ENCODE data around the gene OLIG1.

OLIG1 gene

GRCh38 chr21:33031152-33031911 is 38.6 kb upstream of the OLIG1 start:
- no peak for DNase-seq

DNA sequence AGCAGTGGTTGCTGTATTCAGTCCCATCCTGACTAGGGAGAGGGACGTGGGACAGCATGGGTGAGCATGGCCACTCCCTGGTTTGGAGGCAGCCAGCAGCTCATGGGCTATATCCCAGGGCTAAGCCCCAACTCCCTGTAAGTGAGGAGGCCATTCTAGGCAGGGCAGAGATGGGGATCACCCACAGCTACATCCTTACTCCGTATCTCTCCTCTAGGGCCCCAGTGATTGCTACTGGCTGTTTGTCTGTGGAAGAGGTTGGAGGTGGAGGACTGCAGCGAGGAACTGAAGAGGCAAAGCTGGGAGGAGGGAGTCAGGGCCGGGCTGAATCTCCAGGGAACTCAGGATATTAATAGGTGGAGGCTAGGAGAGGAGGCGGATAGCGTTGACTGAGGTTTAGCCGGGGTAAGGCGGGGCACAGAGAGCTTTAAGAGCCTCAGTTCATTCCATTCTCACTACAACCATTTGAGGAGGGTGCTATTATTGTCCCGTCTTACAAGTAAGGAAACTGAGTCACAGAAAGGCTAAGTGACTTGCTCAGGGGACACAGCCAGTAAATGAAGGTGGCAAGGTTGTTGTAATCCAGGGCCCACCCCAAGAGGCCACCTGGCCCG is 37.4 kb upstream of the OLIG1 start:
- no peak for DNase-seq

- no peak for DNase-seq
Measured at GRCh38 chr21:33033094-33033951, 36.6 kb upstream of the OLIG1 start.

- DNase-seq: no peak
Measured at GRCh38 chr21:33033961-33034413, 36.0 kb upstream of the OLIG1 start.

- no peak for DNase-seq
Measured at GRCh38 chr21:33035147-33035546, 34.8 kb upstream of the OLIG1 start.

GRCh38 chr21:33036430-33037162 is 33.3 kb upstream of the OLIG1 start:
- peak; percentile 59 for DNase-seq

GRCh38 chr21:33037501-33037900 is 32.4 kb upstream of the OLIG1 start:
- DNase-seq: no peak

GRCh38 chr21:33039536-33039935 is 30.4 kb upstream of the OLIG1 start:
- no peak for DNase-seq

GRCh38 chr21:33040215-33040614 is 29.7 kb upstream of the OLIG1 start:
- no peak for DNase-seq

- DNase-seq: no peak
Measured at GRCh38 chr21:33041981-33042380, 28.0 kb upstream of the OLIG1 start.

DNA sequence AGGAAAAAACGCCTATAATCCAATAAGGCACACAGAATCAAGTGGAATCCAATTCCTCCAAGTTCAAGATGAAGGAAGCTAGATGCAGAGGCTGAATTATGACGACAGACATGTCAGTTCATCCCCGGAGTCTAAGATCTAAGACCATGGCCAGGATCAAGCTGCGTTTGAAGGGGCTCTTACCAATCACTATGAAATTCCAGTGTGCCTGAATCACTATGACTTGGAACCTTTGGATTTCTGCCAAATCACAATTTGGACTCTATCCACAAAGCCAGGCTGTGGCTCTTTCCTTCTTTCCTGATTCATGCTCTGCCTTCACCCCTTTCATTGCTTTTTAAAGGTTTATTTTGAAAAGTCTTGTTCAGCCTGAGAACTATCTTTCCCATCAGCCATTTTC is 27.1 kb upstream of the OLIG1 start:
- DNase-seq: peak; percentile 83

DNA sequence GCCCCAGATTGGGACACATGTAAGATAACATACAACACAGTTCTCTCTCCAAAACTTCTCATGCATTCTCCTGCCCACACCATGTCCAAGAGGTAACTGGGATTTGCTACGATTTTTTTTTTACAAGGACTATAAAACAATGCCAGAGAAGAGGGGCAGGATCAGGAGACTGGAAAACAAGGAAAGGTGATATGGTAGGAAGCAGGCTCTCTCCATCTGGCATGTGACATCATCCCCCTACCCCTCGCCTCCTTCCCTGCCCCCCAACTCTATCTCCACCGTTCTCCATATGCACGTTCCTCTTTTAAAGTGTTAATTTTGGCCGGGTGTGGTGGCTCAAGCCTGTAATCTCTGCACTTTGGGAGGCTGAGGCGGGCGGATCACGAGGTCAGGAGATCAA is 23.5 kb upstream of the OLIG1 start:
- DNase-seq: no peak

GRCh38 chr21:33047231-33047630 is 22.7 kb upstream of the OLIG1 start:
- DNase-seq: peak; percentile 52

DNA sequence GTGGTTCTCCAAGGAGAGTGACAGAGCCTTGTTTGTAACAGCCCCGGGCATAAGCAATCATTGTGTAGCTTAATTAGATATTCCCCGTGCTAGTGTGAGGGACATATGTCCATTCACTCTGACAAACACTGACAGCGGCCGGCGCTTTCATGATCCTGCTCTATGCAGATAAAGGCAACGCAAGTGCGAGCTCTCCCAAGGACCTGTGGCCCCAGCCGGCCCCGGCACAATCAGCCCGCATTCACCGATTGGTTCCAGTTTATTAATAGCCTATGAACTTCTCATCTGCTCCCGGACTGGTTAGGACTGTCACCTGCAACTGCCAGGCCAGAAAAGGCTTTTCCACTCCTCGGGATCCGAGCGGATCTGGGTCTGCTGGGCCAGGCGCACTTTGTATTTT is 18.0 kb upstream of the OLIG1 start:
- no peak for DNase-seq

DNA sequence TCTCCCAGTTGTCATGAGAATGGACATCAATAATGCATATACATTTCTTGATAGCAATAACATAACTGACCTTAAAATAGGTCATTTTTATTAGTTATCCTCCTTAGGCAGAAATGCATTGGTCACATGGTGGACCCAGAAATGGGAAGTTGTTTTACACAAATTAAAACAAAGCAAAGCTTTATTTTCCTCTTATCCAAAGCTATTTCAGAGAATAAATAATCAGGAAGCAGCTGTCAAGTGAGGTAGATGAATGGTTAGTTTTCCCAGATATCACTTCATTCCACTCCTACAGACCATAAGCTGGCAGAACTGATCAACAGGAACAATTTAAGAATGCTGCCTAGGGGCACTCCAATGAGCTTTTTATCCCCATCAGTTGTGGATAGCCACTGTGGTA is 16.0 kb upstream of the OLIG1 start:
- no peak for DNase-seq

DNA sequence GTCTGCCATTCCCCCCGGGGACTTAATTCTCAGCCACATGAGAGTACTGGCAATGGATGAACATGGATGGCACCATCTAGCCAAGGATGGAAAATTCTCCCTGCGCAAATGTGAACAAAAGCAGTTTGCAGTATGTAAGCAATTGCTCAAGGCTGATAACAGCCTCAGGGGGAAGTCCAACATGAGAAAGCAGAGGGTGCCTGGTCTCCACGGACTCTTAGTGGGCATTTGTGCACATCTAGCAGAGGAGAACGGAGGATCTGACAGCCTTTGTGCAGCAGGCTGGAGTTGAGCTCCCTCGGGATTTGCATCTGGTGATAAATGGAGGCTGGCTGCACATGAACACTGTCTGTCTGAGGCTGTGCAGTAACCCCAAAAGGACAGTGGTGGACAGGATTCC is 13.9 kb upstream of the OLIG1 start:
- DNase-seq: no peak

DNA sequence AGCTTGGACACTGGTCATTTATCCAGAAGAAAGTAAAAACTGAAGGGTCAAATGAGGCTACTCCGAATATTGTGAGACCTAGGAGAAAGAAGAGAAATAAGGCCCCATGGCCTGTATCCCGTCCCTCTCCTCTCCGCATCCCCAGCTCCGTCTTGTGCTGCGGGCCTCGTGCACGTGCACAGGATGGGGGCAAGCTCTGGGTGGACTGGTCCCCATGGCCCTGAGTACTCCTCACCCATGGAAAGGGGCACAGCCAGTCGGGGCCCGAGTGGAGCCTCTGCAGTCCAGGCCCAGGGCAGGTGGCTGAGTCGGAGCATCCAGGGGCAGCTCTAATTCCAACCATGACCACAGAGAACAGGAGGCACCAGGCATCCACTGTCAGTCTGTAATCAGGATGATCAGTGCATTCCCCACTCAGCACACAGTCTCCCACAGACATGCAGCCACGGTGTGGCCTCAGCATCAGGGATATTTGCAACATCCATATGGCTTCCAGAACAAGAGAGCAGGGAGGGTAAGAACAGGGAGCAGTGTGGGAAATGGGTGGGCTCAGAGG is 12.5 kb upstream of the OLIG1 start:
- DNase-seq: no peak

DNA sequence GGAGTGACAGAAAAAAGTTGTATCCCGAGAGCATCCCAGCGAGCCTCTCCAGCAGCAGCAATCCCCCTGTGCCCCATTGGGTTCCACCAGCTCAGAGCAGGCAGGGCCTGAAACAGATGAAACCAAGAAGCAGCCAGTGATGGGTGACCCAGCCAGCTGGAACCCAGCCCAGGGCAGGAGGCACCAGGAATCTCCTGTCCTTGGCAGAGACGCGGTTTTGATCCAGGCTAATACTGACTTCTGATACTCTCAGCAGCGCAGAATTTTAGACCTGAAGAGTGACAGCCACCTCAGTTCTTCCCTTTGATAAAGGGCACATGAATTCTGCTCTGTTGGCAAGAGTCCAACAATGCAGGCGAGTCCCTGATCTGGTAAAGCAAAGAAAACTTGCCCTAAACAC is 11.4 kb upstream of the OLIG1 start:
- no peak for DNase-seq

- DNase-seq: no peak
Measured at GRCh38 chr21:33058957-33059356, 11.0 kb upstream of the OLIG1 start.

DNA sequence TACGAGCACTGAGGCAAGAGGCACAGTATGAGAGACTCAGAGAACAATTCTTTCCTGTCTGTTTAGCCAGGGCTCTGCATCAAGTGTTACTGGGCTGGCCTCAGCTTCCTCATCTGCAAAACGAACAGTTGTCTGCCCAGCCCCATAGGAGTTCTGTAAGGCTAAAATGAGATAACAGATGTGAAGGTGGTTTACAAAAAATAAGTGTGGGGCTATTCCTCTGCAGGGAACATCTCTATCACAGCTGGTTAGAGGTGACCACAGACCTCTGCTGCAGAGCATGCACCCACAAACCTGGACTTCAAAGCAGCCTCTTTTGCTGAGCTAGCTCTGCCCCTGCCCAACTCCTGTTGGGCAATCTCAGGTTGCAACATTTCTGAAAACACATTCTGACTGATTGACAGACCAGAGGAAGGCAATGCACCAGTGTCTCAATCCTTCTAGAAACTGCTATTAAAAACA is 10.5 kb upstream of the OLIG1 start:
- DNase-seq: no peak

DNA sequence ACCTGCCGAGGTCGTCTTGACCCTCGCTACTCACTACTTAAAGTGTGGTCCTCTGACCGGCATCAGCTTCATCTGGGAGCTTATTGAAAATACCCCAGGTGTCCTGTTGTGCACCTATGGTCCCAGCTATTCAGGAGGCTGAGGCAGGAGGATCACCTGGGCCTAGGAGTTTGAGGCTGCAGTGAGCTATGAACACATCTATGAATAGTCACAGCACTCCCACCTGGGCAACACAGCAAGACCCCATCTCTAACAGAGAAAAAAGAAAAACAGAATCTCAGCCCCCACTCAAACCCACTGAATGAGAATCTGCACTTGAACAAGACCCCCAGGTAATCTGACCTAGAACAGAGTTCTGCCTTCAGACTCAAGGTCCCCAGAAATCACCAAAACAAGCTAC is 8.7 kb upstream of the OLIG1 start:
- DNase-seq: no peak

- no peak for DNase-seq
Measured at GRCh38 chr21:33063375-33063883, 6.5 kb upstream of the OLIG1 start.

Data from HCEC 1CT (cell line).